ENCODE measurements around the gene ZNF768.
"Not testable (repeated sequence)": the region's sequence is repeated elsewhere in the genome, so short reads cannot be mapped to it uniquely, and the experiment has no call there.

Gene ZNF768

GRCh38 chr16:30555315-30556124 is 29.2 kb upstream of the ZNF768 start:
- DNase-seq: no peak

DNA sequence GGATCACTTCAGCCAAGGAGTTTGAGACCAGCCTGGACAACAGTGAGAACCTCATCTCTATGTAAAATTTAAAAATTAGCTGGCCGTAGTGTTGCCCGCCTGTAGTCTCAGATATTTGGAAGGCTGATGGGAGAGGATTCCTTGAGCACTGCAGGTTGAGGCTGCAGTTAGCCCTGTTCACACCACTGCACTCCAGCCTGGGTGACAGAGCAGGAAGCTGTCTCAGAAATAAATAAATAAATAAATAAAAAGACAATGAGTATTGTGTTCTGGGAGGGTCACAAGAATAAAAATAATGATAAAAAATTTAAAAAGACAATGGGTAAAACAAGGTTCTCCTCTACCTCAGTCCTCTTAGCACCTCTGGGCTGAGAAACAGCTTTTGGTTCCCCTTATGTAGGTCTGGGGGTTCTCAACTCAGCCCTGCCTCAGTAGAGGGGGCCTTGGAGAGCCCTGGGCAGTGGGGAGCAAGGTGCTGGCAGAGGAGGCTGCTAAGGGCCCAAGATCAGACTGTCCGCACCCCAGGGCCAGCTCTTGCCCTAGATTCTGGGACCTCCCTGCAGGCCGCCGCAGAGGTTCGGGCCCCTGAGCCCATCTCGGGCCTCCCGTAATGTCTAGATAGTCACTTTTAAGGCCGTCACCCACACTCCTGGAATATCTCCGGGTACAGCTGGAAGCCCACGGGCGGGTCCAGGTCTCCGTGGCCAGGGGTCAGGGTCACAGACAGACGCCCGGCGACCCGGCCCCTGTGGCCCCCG is 28.4 kb upstream of the ZNF768 start:
- no peak for DNase-seq

- DNase-seq: no peak
Measured at GRCh38 chr16:30553393-30553899, 27.1 kb upstream of the ZNF768 start.

DNA sequence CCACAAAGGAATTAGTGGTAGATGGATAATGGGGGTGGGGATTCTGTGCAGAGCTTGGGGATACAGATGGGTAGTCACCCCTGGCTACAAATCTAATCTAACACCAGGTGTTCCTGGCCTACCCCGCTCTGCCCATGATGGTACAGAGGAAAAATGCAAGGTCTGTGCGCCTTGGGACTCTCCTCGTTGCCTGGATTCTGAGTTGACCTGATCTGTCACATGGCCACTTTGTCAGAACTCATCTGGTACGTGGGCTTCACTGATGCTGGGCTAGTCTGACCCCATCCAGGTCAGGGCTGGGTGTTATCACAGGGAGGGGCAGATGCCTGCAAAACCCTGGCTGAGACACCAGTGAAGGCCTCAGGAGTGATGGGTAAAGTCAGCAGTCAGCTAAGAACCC is 26.6 kb upstream of the ZNF768 start:
- DNase-seq: no peak

GRCh38 chr16:30551781-30552180 is 25.4 kb upstream of the ZNF768 start:
- peak; percentile 73 for DNase-seq

DNA sequence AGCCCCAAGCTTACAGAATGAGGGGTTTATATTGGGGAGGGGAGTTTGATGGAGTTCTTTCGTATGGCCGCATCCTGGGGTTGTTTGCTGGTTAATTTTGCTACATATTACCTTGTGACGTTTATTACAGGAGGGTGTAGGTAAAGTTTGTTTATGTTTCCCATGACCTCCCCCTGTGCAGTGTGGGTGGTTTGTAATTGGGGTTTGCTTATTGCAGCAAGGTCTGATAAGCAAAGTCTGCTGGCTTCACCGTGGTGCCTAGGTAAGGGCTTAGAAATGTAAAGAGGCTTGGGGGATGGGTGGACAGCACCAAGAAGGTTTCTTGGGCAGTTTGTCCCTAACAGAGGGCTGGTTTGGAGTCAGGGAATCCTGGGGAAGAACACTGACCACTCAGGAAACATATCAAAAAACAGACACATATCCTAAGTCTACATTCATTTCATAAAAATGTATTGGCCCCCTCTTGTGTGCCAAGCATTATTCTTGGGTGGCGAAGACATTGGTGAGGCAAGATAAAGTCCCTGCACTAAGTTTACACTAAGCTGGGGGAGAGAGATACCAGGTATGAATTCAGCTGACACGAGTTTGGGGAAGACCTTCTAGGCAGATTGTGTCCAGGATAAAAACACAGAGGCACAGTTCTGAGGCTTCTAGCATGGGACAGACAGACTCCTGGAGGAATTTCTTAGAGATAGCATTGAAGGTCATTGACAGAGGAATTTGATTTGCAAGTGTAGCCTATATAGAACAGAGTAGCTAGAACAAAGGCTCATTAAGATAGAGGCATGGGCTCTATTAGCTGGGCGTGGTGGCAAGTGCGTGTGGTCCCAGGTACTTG is 22.3 kb upstream of the ZNF768 start:
- no peak for DNase-seq

GRCh38 chr16:30546115-30546514 is 19.7 kb upstream of the ZNF768 start:
- no peak for DNase-seq

DNA sequence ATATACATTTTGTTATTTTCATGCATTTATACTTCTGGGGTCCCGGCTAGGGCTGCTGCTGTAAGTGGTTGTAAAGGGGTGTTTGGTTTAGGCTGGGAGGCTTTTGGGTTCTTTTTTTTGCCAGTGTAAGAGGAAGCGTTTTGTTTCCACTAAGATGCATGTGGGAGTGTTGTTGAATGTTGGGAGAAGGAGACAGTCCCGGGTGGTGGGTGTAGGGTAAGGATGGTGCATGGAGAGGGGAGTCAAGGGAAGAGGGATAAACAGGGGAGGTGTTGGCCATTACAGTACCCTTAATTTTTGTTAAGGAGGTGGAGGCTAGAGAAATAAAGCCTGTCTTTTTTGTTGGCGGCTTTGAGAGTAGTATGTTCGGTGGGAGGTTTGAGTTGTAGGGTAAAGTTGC is 16.7 kb upstream of the ZNF768 start:
- DNase-seq: no peak

GRCh38 chr16:30541502-30542329 is 15.3 kb upstream of the ZNF768 start:
- no peak for DNase-seq

DNA sequence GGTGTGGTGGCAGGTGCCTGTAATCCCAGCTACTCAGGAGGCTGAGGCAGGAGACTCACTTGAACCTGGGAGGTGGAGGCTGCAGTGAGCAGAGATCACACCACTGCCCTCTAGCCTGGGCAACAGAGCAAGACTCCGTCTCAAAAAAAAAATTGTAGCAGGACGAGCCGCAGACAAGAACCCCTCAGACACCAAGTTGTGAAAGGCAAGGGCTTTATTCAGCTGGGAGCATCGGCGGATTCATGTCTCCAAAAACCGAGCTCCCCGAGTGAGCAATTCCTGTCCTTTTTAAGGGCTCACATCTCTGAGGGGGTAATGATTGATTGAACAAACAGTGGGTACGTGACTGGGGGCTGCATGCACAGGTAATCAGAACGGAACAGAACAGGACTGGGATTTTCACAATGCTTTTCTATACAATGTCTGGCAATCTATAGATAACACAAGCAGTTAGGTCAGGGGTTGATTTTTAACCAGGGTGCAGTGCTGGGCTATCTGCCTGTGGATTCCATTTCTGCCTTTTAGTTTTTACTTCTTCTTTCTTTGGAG is 14.6 kb upstream of the ZNF768 start:
- DNase-seq: not testable (repeated sequence)

DNA sequence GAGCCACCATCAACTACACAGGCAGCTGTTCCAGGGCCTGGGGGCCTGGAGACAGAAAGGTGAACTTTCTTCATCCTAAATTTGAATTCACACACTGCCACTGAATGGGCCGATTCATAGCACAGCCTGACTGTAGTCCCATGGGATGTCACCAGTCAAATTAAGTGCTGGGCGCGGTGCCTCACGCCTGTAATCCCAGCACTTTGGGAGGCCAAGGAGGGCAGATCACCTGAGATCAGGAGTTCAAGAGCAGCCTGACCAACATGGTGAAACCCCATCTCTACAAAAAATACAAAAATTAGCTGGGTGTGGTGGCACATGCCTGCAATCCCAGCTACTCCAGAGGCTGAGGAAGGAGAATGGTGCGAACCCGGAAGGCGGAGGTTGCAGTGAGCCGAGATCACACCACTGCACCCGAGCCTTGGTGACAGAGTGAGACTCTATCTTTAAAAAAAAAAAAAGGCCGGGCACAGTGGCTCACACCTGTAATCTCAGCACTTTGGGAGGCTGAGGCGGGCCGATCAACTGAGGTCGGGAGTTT is 13.7 kb upstream of the ZNF768 start:
- not testable (repeated sequence) for DNase-seq

DNA sequence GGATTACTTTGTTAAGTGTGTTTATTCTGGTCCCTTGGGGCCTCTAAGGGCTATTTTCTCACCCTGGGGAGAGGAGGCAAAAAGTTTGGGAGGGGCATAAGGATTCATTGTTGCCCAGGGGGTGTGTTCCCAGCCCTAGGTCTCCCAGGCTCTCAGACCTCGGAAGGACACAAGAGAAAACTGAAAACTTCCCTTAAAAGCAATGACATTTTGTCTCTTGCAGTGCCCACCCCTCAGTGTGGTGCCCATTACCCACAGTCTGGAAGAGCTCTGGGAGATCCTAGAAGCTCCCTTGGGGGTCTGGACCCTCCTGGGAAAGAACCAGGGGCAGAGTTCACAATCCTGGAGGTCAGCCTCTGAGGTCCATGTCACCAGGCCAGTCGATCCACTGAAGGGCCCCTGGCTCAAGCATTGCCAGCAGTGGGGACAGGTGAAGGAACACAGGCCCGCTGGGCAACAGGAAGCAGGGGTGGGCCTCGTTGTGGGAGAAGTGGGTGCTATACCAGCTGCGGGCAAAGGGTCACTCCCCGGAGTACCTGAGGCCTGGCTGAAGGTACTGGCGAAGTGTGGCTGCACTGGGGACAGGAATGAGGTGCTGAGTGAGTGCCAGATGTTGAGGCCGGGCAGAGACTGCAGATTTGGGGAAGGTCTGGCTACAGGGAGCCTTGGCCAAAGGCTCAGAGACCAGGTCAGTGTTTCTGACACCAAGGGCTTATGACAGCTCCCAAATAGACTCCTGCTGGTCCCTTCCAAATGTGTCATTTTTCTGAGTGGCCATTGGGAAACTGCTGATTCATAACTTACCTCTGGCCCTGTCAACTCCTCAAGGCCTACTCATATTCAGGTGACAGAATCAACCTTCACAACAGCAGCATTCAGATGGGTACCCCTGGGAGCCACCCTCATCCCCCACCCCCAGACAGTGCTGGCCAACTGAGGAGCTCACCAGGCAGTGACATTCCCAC is 12.9 kb upstream of the ZNF768 start:
- no peak for DNase-seq

DNA sequence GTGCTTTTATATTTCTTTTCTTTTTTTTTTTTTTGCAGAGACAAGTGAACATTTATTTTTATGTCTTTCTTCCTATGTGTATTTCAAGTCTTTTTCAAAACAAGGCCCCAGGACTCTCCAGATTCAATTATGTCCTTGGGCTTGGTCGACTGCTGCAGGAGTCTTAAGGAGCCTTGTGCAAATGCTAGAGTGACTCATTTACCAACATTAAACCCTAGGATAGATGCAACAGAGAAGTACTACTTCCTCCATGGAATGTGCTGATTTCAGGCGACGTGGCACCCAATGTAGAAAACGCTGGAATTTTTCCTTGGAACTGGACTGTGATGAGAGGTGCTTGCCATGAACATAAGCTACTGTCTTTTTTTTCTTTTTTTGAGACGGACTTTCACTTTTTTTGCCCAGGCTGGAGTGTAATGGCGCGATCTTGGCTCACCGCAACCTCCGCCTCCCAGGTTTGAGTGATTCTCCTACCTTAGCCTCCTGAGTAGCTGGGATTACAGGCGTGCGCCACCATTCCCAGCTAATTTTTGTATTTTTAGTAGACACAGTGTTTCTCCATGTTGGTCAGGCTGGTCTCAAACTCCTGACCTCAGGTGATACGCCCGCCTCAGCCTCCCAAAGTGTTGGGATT is 10.1 kb upstream of the ZNF768 start:
- DNase-seq: not testable (repeated sequence)

DNA sequence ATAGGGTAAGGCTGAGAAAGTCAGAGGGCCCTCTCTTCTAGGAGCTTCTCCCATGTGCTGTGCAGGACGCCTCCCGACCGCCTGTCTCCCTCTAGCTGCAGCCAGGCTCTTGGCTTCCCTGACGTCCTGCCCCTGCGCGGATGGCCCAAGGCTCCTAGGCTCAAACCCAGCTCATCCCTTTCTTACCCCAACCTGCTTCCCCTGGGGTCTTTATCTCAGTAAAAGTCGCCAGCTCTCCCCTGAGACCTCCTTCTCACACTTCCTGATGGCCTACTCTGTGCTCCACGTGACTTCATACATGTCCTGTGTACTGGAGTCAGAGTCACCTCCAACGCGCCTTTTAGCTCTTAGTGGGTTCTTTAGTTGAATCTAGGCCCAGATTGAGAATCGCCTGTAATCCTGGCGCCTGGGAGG is 9.4 kb upstream of the ZNF768 start:
- DNase-seq: peak; percentile 77

GRCh38 chr16:30535106-30535776 is 8.9 kb upstream of the ZNF768 start:
- no peak for DNase-seq

GRCh38 chr16:30534368-30535105 is 8.2 kb upstream of the ZNF768 start, which contains the start of gene ZNF747:
TSS of gene ZNF747 (minus strand) at chr16:30534858. CDS start at chr16:30534679, 179 bp downstream.
- peak; percentile 93 for DNase-seq

DNA sequence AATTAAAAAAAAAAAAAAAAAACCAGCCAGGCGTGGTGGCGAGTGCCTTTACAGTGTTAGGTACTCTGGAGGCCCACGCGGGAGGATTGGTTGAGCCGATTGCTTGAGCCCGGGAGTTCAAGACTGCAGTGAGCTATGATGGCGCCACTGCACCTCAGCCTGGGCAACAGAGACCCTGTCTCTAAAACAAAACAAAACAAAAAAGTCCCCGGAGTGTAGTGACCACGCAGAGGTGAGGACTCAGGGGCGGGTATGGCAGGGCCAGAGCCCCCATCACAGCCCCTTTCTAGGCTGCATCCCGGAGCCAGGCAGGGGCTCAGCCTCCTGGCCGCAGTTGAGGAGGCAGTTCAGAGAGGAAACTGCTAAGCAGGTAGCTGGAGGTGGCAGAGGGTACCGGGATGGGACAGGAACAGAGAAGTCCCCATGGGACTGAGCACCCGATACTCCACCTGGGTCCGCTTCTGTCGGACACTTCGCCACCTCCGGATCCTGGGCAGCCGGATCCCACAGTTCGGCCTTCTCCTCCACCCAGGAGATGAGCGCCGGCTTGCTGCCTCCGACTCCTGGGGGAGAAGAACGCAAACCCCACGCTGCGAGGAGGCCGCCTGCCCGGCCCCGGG is 7.5 kb upstream of the ZNF768 start:
- DNase-seq: peak; percentile 54

- no peak for DNase-seq
Measured at GRCh38 chr16:30533146-30533522, 6.8 kb upstream of the ZNF768 start.

All from stimulated activated CD8-positive, alpha-beta memory T cell treated with anti-CD3 and anti-CD28 coated beads, Interleukin-4, amount 100 ng/mL, for 48 hours (primary cell).